HCT116 (cell line): ENCODE data around the gene GABRE. TPM values are rescaled to one million over a fixed set of nuclear protein-coding genes. Genes with fewer than 3 reads are reported as not detected.

Source experiments
- ATAC-seq: fragments of 200-7000 bp; cut with Tn5 transposase; 2 replicates; pipeline ENCODE4 v1.9.1; 2020; ENCODE audit warnings: mild to moderate bottlenecking, moderate library complexity
- BruUV-seq: library from RNA; stranded (reverse); fragments of 400-500 nt; replicated peaks from 2 replicates; lab custom pipeline; 2021; lab: Mats Ljungman, UMichigan
- CTCF ChIA-PET: fragments of 300-600 bp; sonication (Branson Sonifier 250); formaldehyde crosslinking; loops from one replicate; lab custom pipeline; 2021; ENCODE audit warnings: antibody characterized with exemption; lab: Charles Lee
- POLR2A ChIA-PET: fragments of 300-600, 350-600 bp; sonication (Branson Sonifier 250); formaldehyde crosslinking; loops from one replicate; lab custom pipeline; 2021; ENCODE audit warnings: antibody characterized with exemption; lab: Charles Lee
- RAD21 ChIA-PET, 2 experiments: fragments of 300-600 bp; sonication (Branson Sonifier 250); formaldehyde crosslinking; loops; one replicate each; lab custom pipeline; 2023; ENCODE audit warnings: low total read pairs in 2 of 2; ENCODE audit not compliant: uncharacterized antibody in 2 of 2, unreplicated experiment in 2 of 2, low non-redundant PET in 1 of 2; lab: Charles Lee
- DNase-seq: peaks from one replicate; pipeline ENCODE4 v3.0.0-alpha.2; 2010; ENCODE audit warnings: low read depth, low spot score
- H2AFZ ChIP-seq: fragments of 200-600 bp; shearing (Covaris generic), sonication (generic); 2 replicates; pipeline ENCODE4 v1.6.1; 2017; ENCODE audit warnings: low read depth, mixed run types, mixed read lengths, antibody characterized with exemption, low read length; ENCODE audit not compliant: poor library complexity, severe bottlenecking
- H3K27ac ChIP-seq: 2 replicates; pipeline ENCODE4 v1.5.1; 2012; ENCODE audit warnings: low read depth, low read length
- H3K27me3 ChIP-seq: fragments of 200-600 bp; sonication (generic); 2 replicates; pipeline ENCODE4 v1.6.1; 2016; ENCODE audit warnings: mixed run types, low read length, mixed read lengths; ENCODE audit not compliant: insufficient read depth
- H3K36me3 ChIP-seq, 2 experiments: fragments of 200-500 bp in 1 of 2; fragments of 200-600 bp in 1 of 2; sonication (Bioruptor generic) in 1 of 2; sonication (generic) in 1 of 2; 2 replicates each; pipeline versions ENCODE4 v1.5.1 to v1.6.1; 2014 to 2016; ENCODE audit warnings: low read length in 2 of 2, inconsistent platforms in 1 of 2, mixed read lengths in 1 of 2, mixed run types in 1 of 2; ENCODE audit not compliant: insufficient read depth in 2 of 2, control insufficient read depth in 1 of 2
- H3K4me1 ChIP-seq, 2 experiments: fragments of 200-600 bp in 1 of 2; sonication (generic) in 1 of 2; 2 replicates each; pipeline versions ENCODE4 v1.5.1 to v1.6.1; 2012 to 2017; ENCODE audit warnings: low read length in 2 of 2, inconsistent platforms in 1 of 2, mild to moderate bottlenecking in 1 of 2, mixed read lengths in 1 of 2, mixed run types in 1 of 2, moderate library complexity in 1 of 2; ENCODE audit not compliant: insufficient read depth in 2 of 2, control insufficient read depth in 1 of 2
- H3K4me2 ChIP-seq: fragments of 200-600 bp; sonication (generic); 2 replicates; pipeline ENCODE4 v1.6.1; 2017; ENCODE audit warnings: mixed run types, low read length, mixed read lengths
- H3K4me3 ChIP-seq, 2 experiments: fragments of 200-600 bp in 1 of 2; sonication (generic) in 1 of 2; replicated peaks in 1 of 2; 2 replicates each; pipeline ENCODE4 v1.5.1; 2011 to 2016; ENCODE audit warnings: low read length in 2 of 2, control low read depth in 1 of 2, low read depth in 1 of 2, mild to moderate bottlenecking in 1 of 2, mixed read lengths in 1 of 2, mixed run types in 1 of 2
- H3K79me2 ChIP-seq: fragments of 200-600 bp; sonication (generic); 2 replicates; pipeline ENCODE4 v1.6.1; 2017; ENCODE audit warnings: mild to moderate bottlenecking, mixed run types, low read length, moderate library complexity, mixed read lengths; ENCODE audit not compliant: insufficient read depth
- H3K9ac ChIP-seq: fragments of 200-600 bp; sonication (generic); 2 replicates; pipeline ENCODE4 v1.6.1; 2016; ENCODE audit warnings: low read length, mixed read lengths
- H3K9me2 ChIP-seq: fragments of 200-600 bp; sonication (generic), shearing (Covaris generic); 2 replicates; pipeline ENCODE4 v1.6.1; 2017; ENCODE audit warnings: mixed run types, mild to moderate bottlenecking, moderate library complexity; ENCODE audit not compliant: insufficient read depth
- H3K9me3 ChIP-seq, 2 experiments: fragments of 200-500 bp in 1 of 2; fragments of 200-600 bp in 1 of 2; sonication (Bioruptor generic) in 1 of 2; sonication (generic) in 1 of 2; 2 replicates each; pipeline ENCODE4 v1.6.1; 2014 to 2017; ENCODE audit warnings: low read length in 2 of 2, mixed read lengths in 2 of 2, inconsistent platforms in 1 of 2, low read depth in 1 of 2, mild to moderate bottlenecking in 1 of 2, mixed run types in 1 of 2, moderate library complexity in 1 of 2; ENCODE audit not compliant: control insufficient read depth in 1 of 2, insufficient read depth in 1 of 2
- H4K20me1 ChIP-seq: fragments of 200-600 bp; sonication (generic), shearing (Covaris generic); 2 replicates; pipeline ENCODE4 v1.6.1; 2017; ENCODE audit warnings: mixed run types, mild to moderate bottlenecking, moderate library complexity; ENCODE audit not compliant: insufficient read depth
- CBX3 ChIP-seq: IDR thresholded peaks from 2 replicates; pipeline ENCODE4 v1.6.1; 2012; ENCODE audit warnings: low read depth
- CEBPB ChIP-seq: IDR thresholded peaks from 2 replicates; pipeline ENCODE4 v1.6.1; 2012; ENCODE audit warnings: low read depth
- CTCF ChIP-seq, 3 experiments: fragments of 200-600 bp in 1 of 3; sonication (generic) in 1 of 3; IDR thresholded peaks in 2 of 3; conservative IDR thresholded peaks in 1 of 3; 2 replicates each; pipeline ENCODE4 v1.5.1; 2012 to 2017; ENCODE audit warnings: low read depth in 2 of 3, low read length in 2 of 3, antibody characterized with exemption in 1 of 3, borderline replicate concordance in 1 of 3, control low read depth in 1 of 3, mild to moderate bottlenecking in 1 of 3, mixed read lengths in 1 of 3, mixed run types in 1 of 3, moderate library complexity in 1 of 3; ENCODE audit not compliant: insufficient read depth in 1 of 3
- EGR1 ChIP-seq: IDR thresholded peaks from 2 replicates; pipeline ENCODE4 v1.6.1; 2012; ENCODE audit warnings: low read depth
- ELF1 ChIP-seq: IDR thresholded peaks from 2 replicates; pipeline ENCODE4 v1.6.1; 2012; ENCODE audit warnings: low read depth, borderline replicate concordance
- EZH2 ChIP-seq: fragments of 200-600 bp; sonication (generic); IDR thresholded peaks from 2 replicates; pipeline ENCODE4 v1.6.1; 2017; ENCODE audit warnings: antibody characterized with exemption, mixed run types
- EZH2phosphoT487 ChIP-seq: fragments of 200-600 bp; IDR thresholded peaks from 2 replicates; pipeline ENCODE4 v1.6.1; 2018; ENCODE audit warnings: antibody characterized with exemption, borderline replicate concordance
- FOSL1 ChIP-seq: IDR thresholded peaks from 2 replicates; pipeline ENCODE4 v1.6.1; 2012; ENCODE audit warnings: low read depth
- JUND ChIP-seq: IDR thresholded peaks from 2 replicates; pipeline ENCODE4 v1.6.1; 2012
- POLR2A ChIP-seq: IDR thresholded peaks from 2 replicates; pipeline ENCODE4 v1.7.0; 2011; ENCODE audit warnings: borderline replicate concordance; ENCODE audit not compliant: insufficient read depth, insufficient read length; ENCODE audit errors: extremely low read depth
- POLR2AphosphoS5 ChIP-seq: IDR thresholded peaks from 2 replicates; pipeline ENCODE4 v1.6.1; 2011; ENCODE audit warnings: mild to moderate bottlenecking, low read depth, low read length, moderate library complexity
- RAD21 ChIP-seq: IDR thresholded peaks from 2 replicates; pipeline ENCODE4 v1.6.1; 2012; ENCODE audit warnings: low read depth, mild to moderate bottlenecking
- SIN3A ChIP-seq: IDR thresholded peaks from 2 replicates; pipeline ENCODE4 v1.6.1; 2012; ENCODE audit warnings: low read depth
- SP1 ChIP-seq: IDR thresholded peaks from 2 replicates; pipeline ENCODE4 v1.6.1; 2012; ENCODE audit warnings: low read depth
- SRF ChIP-seq: IDR thresholded peaks from 2 replicates; pipeline ENCODE4 v1.6.1; 2012; ENCODE audit warnings: low read depth
- YY1 ChIP-seq: IDR thresholded peaks from 2 replicates; pipeline ENCODE4 v1.6.1; 2011; ENCODE audit warnings: low read length, low read depth, moderate library complexity, mild to moderate bottlenecking; ENCODE audit not compliant: insufficient replicate concordance; ENCODE audit errors: extremely low read depth
- ZFX ChIP-seq: fragments of 450-650 bp; IDR thresholded peaks from 2 replicates; pipeline ENCODE4 v1.6.1; 2017
- ZNF274 ChIP-seq: fragments of 200-500 bp; sonication (Bioruptor generic); IDR thresholded peaks from 2 replicates; pipeline ENCODE4 v1.6.1; 2014; ENCODE audit warnings: mild to moderate bottlenecking, low read depth, low read length, inconsistent platforms
- intact Hi-C: fragments of 100-400 bp; cut with micrococcal nuclease; formaldehyde crosslinking; loops from 2 replicates; pipeline ENCODE4 v1.10.0; 2022
- total RNA-seq: library from RNA; stranded (reverse); gene quantifications from one replicate; pipeline ENCODE4 v1.2.1, GENCODE V29; 2021; ENCODE audit not compliant: unreplicated experiment
- TF ChIP-seq, protein P1 (sequence below): IDR thresholded peaks from 2 replicates; pipeline ENCODE4 v1.6.1; 2012
- TF ChIP-seq, protein P2 (sequence below): IDR thresholded peaks from 2 replicates; pipeline ENCODE4 v1.6.1; 2012

Gene GABRE
- total RNA-seq, 1 experiment from 2014 or later: 3.9 TPM

DNA sequence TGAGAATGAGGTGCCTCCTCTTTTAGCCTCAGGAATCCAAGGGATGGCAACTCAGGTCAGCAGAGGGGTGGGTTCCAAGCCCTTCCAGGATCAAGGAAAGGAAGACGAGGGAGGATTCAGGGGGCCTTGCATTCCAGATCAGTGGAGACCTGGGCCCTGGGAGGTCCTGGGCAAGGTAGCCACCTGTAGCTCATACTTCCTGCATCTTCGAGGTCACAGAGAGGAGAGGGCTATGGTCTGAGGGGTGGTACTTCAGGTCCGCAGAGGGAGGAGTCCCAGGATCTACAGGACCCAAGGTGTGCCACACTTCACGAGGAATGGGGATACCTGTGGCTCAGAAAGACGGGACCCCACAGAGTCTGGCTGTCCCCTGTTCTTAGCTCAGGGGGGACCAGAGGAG lies 52.6 kb downstream of the GABRE start:
- Histone ChIP-seq H3K4me3 (no peak overlapping the region), H4K20me1 (no peaks in the 10 kb centered on the region), H3K27ac (no peak overlapping the region), H3K9ac (no peak overlapping the region), H3K4me1 (no peaks in the 10 kb centered on the region), H3K9me2 (no peaks in the 10 kb centered on the region), H3K27me3 (no peaks in the 10 kb centered on the region; the same call in 1 of the 2 replicates), H2AFZ (no peak overlapping the region), H3K79me2 (no peaks in the 10 kb centered on the region), H3K9me3 (no peaks in the 10 kb centered on the region), H3K36me3 (no peaks in the 10 kb centered on the region), H3K4me2 (no peak overlapping the region)
- no TSS peak for BruUV-seq
- no peak for DNase-seq
- intact Hi-C loops: no loop called here
- ChIA-PET CTCF (no interaction called here), POLR2A (no interaction called here), RAD21 (no interaction called here)
- TF ChIP-seq EZH2phosphoT487 (no peak), ZNF274 (no peak), EGR1 (no peak), POLR2AphosphoS5 (no peak), ELF1 (no peak), CBX3 (no peak)
- TF ChIP-seq, protein P1, sequence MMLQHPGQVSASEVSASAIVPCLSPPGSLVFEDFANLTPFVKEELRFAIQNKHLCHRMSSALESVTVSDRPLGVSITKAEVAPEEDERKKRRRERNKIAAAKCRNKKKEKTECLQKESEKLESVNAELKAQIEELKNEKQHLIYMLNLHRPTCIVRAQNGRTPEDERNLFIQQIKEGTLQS: no peak
- TF ChIP-seq, protein P2, sequence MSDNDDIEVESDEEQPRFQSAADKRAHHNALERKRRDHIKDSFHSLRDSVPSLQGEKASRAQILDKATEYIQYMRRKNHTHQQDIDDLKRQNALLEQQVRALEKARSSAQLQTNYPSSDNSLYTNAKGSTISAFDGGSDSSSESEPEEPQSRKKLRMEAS: no peak
- ATAC-seq: no peak

- DNase-seq (no peak), ATAC-seq (no peak)
- Histone ChIP-seq H4K20me1 (no peaks in the 10 kb centered on the region), H3K27me3 (no peaks in the 10 kb centered on the region), H3K79me2 (no peaks in the 10 kb centered on the region), H3K4me3 (no peak overlapping the region), H3K36me3 (no peaks in the 10 kb centered on the region), H3K27ac (no peak overlapping the region), H3K9me2 (no peaks in the 10 kb centered on the region), H3K9ac (no peak overlapping the region), H2AFZ (no peak overlapping the region), H3K4me1 (no peaks in the 10 kb centered on the region), H3K9me3 (no peaks in the 10 kb centered on the region), H3K4me2 (no peak overlapping the region)
- no TSS peak for BruUV-seq
- intact Hi-C loops: no loop called here
- RAD21 ChIA-PET: no interaction called here
- POLR2A ChIA-PET: no interaction called here
- CTCF ChIA-PET: no interaction called here
- no peak for TF ChIP-seq SIN3A
- no peak for TF ChIP-seq EGR1
- no peak for TF ChIP-seq YY1
- no peak for TF ChIP-seq EZH2
- TF ChIP-seq, protein P2: no peak
- TF ChIP-seq RAD21: no peak
- TF ChIP-seq POLR2A: no peak
- TF ChIP-seq SP1: no peak
- TF ChIP-seq EZH2phosphoT487: no peak
- no peak for TF ChIP-seq POLR2AphosphoS5
- TF ChIP-seq, protein P1: no peak
- no peak for TF ChIP-seq CTCF (IDR thresholded peaks at IDR 0.05 in 2 of 3, conservative IDR thresholded peaks at IDR 0.05 in 1 of 3; ENCODE audit: borderline replicate concordance in 1 of 3, insufficient read depth in 1 of 3, low read depth in 2 of 3, low read length in 2 of 3)
- TF ChIP-seq JUND: no peak
- TF ChIP-seq FOSL1: no peak
- TF ChIP-seq ELF1: no peak
- no peak for TF ChIP-seq SRF
- no peak for TF ChIP-seq CEBPB
- no peak for TF ChIP-seq ZFX
Observed at GRCh38 chrX:151921292-151921691, 53.2 kb downstream of the GABRE start.
